ENCODE results near the gene CCDC91. TPM values are rescaled to one million over a fixed set of nuclear protein-coding genes. Genes with fewer than 3 reads are reported as not detected.

Gene CCDC91
- total and polyA plus RNA-seq, 5 experiments from 2014 or later = 57.7 to 84.6 (median 73.5) TPM

GRCh38 chr12:28390761-28391385 lies 200.6 kb downstream of the CCDC91 start:
- H3K36me3 Mint-ChIP-seq = peaks cover 36 to 80% (median 78%) of the 10 kb centered on the region in 3 donors
- peak overlapping the region in 4 of 10 donors; percentile 1 to 82 (median 50) for H3K27ac Mint-ChIP-seq
- peaks cover 0 to 2% (median 0%) of the 10 kb centered on the region in 4 donors for H3K4me1 Mint-ChIP-seq
- no peak overlapping the region for H3K4me3 Mint-ChIP-seq
- POLR2A ChIA-PET = no interaction called here
- no peak for DNase-seq
- H3K27me3 Mint-ChIP-seq = no peaks in the 10 kb centered on the region
- ATAC-seq = no peak
- H3K9me3 Mint-ChIP-seq = peaks cover 0 to 6% (median 1%) of the 10 kb centered on the region in 9 donors

- no peak for ATAC-seq
- POLR2A ChIA-PET = no interaction called here
- Mint-ChIP-seq H3K4me1 (peaks cover 0 to 2% (median under 1%) of the 10 kb centered on the region in 4 donors), H3K27ac (no peak overlapping the region), H3K9me3 (peaks cover 0 to 5% (median 0%) of the 10 kb centered on the region in 9 donors), H3K36me3 (peaks cover 39 to 55% (median 55%) of the 10 kb centered on the region in 3 donors), H3K4me3 (no peak overlapping the region), H3K27me3 (no peaks in the 10 kb centered on the region)
- no peak for DNase-seq
Measured at GRCh38 chr12:28409892-28410291, 219.6 kb downstream of the CCDC91 start.

DNA sequence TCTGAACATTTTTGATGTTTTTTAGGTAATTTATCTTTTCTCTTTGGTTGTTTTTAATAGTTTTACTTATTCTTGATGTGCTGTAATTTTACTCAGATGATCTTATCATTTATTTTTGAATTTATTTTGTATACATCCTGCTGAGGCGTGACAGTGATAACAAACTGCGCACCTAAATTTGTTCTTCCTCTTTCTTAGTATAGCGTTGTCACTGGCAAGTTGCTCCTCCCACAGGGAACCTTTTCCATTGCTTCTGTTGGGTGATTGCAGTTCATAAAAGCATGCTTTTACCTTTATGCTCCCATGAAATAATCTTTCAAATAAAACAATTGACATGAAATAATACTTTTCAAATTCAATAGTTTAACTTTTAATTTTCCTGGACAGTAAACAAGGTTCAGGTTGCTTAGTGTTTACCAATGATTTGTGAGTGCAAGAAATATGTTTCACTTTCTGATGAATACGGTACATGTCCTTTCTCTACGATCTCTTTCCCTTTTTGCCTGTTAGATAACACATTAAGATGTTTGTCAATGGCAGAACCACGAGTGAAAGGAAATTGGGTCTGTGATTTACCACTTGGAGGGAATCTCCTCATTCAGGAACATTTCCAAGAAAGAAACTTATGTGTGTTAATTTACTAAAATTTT lies 223.3 kb downstream of the CCDC91 start:
- Mint-ChIP-seq H3K9me3 (no peaks in the 10 kb centered on the region), H3K27ac (no peak overlapping the region), H3K36me3 (peaks cover 24 to 45% (median 38%) of the 10 kb centered on the region in 3 donors), H3K27me3 (no peaks in the 10 kb centered on the region), H3K4me3 (no peak overlapping the region), H3K4me1 (peaks cover 0 to 7% (median under 1%) of the 10 kb centered on the region in 4 donors)
- ATAC-seq (no peak), DNase-seq (no peak)
- POLR2A ChIA-PET = no interaction called here

GRCh38 chr12:28415755-28416154 lies 225.5 kb downstream of the CCDC91 start:
- Mint-ChIP-seq H3K9me3 (peaks cover 0 to 3% (median 0%) of the 10 kb centered on the region in 9 donors), H3K36me3 (peaks cover 30 to 54% (median 52%) of the 10 kb centered on the region in 3 donors), H3K27me3 (no peaks in the 10 kb centered on the region), H3K27ac (no peak overlapping the region), H3K4me1 (peaks cover 0 to 7% (median 0%) of the 10 kb centered on the region in 4 donors), H3K4me3 (no peak overlapping the region)
- ATAC-seq (no peak), DNase-seq (no peak)
- POLR2A ChIA-PET = no interaction called here

DNA sequence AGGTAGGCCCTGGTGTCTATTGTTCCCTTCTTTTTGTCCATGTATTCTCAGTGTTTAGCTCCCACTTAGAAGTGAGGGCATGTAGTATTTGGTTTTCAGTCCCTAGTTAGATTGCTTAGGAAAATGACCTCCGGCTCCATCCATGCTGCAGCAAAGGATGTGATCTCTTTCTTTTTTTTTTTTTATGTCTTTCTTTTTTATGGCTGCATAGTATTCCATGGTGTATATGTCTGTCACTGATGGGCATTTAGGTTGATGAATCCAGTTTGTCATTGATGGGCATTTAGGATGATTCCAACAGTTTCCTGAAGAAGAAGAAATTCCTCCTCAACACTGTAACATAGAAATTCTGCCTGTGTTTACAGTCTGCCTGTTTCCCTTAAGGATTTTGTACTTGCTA lies 231.1 kb downstream of the CCDC91 start:
- POLR2A ChIA-PET = no interaction called here
- peaks cover 16 to 46% (median 43%) of the 10 kb centered on the region in 3 donors for H3K36me3 Mint-ChIP-seq
- H3K27me3 Mint-ChIP-seq = no peaks in the 10 kb centered on the region
- H3K9me3 Mint-ChIP-seq = peaks cover 0 to 9% (median 5%) of the 10 kb centered on the region in 9 donors
- no peak overlapping the region for H3K27ac Mint-ChIP-seq
- ATAC-seq (no peak), DNase-seq (no peak)
- H3K4me3 Mint-ChIP-seq = no peak overlapping the region
- H3K4me1 Mint-ChIP-seq = peaks cover 0 to 14% (median 3%) of the 10 kb centered on the region in 4 donors

- Mint-ChIP-seq H3K27me3 (no peaks in the 10 kb centered on the region), H3K36me3 (peaks cover 22 to 34% (median 32%) of the 10 kb centered on the region in 3 donors), H3K4me3 (no peak overlapping the region), H3K27ac (no peak overlapping the region), H3K9me3 (peaks cover 0 to 9% (median 5%) of the 10 kb centered on the region in 9 donors), H3K4me1 (peaks cover 0 to 14% (median 3%) of the 10 kb centered on the region in 4 donors)
- POLR2A ChIA-PET = no interaction called here
- DNase-seq (no peak), ATAC-seq (no peak)
Measured at GRCh38 chr12:28424965-28425364, 234.7 kb downstream of the CCDC91 start.

- DNase-seq (no peak), ATAC-seq (no peak)
- H3K36me3 Mint-ChIP-seq = peaks cover 18 to 32% (median 28%) of the 10 kb centered on the region in 3 donors
- peak overlapping the region in 1 of 10 donors; percentile 7 for H3K4me3 Mint-ChIP-seq
- POLR2A ChIA-PET = no interaction called here
- H3K4me1 Mint-ChIP-seq = peaks cover 0 to 14% (median 3%) of the 10 kb centered on the region in 4 donors
- H3K27me3 Mint-ChIP-seq = no peaks in the 10 kb centered on the region
- H3K27ac Mint-ChIP-seq = no peak overlapping the region
- peaks cover 0 to 9% (median 5%) of the 10 kb centered on the region in 9 donors for H3K9me3 Mint-ChIP-seq
Measured at GRCh38 chr12:28425526-28425925, 235.3 kb downstream of the CCDC91 start.

DNA sequence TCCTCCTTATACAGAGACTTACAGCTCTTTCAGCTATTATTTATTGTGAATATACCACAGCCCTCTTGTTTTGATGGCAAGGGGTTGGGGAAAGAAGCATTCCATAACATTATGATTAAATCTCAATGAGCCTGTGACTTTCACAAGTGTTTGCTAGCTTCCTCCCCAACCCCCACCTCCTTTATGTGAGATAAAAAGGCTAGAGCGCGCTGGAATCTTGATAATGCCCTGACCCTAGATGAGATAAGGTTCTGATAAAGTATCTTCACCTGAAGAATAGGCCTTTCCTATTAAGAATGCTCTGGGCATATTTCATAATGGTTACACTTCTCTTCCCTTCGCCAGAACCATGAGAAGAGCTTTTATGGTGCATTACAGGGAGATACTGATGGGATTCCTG lies 236.8 kb downstream of the CCDC91 start:
- POLR2A ChIA-PET = no interaction called here
- Mint-ChIP-seq H3K9me3 (peaks cover 0 to 1% (median 0%) of the 10 kb centered on the region in 9 donors), H3K27me3 (no peaks in the 10 kb centered on the region), H3K27ac (no peak overlapping the region), H3K36me3 (peaks cover 6 to 27% (median 17%) of the 10 kb centered on the region in 3 donors), H3K4me1 (peaks cover 0 to 14% (median 4%) of the 10 kb centered on the region in 4 donors), H3K4me3 (no peak overlapping the region)
- no peak for ATAC-seq
- DNase-seq = no peak

DNA sequence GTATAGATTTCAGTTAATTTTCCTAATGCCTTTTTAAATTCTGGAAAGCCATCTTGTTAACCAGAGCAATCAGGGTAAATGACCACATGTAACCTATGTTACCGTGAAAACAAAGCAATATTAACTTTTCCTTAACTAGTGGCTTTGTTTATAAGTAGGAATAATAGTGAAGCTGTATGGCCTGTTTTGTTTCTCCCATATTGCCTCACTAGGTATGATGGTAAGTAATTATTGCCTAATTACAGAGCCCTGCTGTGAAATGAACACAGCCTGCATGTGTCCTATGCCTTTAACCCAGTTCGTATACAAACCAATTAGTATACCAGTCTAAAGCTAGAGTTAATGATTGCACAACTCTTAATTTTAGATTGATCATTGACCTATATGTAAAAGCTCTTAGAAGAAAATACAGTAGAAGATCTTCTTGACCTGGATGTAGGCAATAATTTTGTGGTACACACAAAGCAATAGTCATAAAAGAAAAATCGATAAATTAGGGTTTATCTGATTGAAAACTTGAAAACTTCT lies 249.9 kb downstream of the CCDC91 start:
- POLR2A ChIA-PET = interaction anchor here (0.7 kb wide), 1 partner anchor 279 kb away, joined by 3 read pairs; no protein-coding TSS in a partner anchor
- Mint-ChIP-seq H3K27me3 (no peaks in the 10 kb centered on the region), H3K36me3 (peaks cover 0 to 19% (median 18%) of the 10 kb centered on the region in 3 donors), H3K9me3 (no peaks in the 10 kb centered on the region), H3K27ac (no peak overlapping the region), H3K4me3 (no peak overlapping the region), H3K4me1 (peaks cover 0 to 9% (median 3%) of the 10 kb centered on the region in 4 donors)
- DNase-seq (no peak), ATAC-seq (no peak)

GRCh38 chr12:28442101-28442500 lies 251.8 kb downstream of the CCDC91 start:
- H3K36me3 Mint-ChIP-seq = peaks cover 0 to 14% (median 14%) of the 10 kb centered on the region in 3 donors
- DNase-seq = no peak
- no peaks in the 10 kb centered on the region for H3K27me3 Mint-ChIP-seq
- POLR2A ChIA-PET = no interaction called here
- no peaks in the 10 kb centered on the region for H3K4me1 Mint-ChIP-seq
- H3K27ac Mint-ChIP-seq = no peak overlapping the region
- no peak for ATAC-seq
- H3K4me3 Mint-ChIP-seq = no peak overlapping the region
- H3K9me3 Mint-ChIP-seq = no peaks in the 10 kb centered on the region

- DNase-seq = no peak
- ATAC-seq = no peak
- no peaks in the 10 kb centered on the region for H3K4me1 Mint-ChIP-seq
- no peak overlapping the region for H3K4me3 Mint-ChIP-seq
- no peak overlapping the region for H3K27ac Mint-ChIP-seq
- POLR2A ChIA-PET = no interaction called here
- H3K36me3 Mint-ChIP-seq = peaks cover 0 to 14% (median 13%) of the 10 kb centered on the region in 3 donors
- H3K27me3 Mint-ChIP-seq = no peaks in the 10 kb centered on the region
- H3K9me3 Mint-ChIP-seq = no peaks in the 10 kb centered on the region
Measured at GRCh38 chr12:28443337-28443736, 253.1 kb downstream of the CCDC91 start.

- no peaks in the 10 kb centered on the region for H3K9me3 Mint-ChIP-seq
- H3K27ac Mint-ChIP-seq = no peak overlapping the region
- ATAC-seq = no peak
- H3K27me3 Mint-ChIP-seq = no peaks in the 10 kb centered on the region
- no peak for DNase-seq
- H3K4me1 Mint-ChIP-seq = no peaks in the 10 kb centered on the region
- peaks cover 3 to 13% (median 12%) of the 10 kb centered on the region in 3 donors for H3K36me3 Mint-ChIP-seq
- H3K4me3 Mint-ChIP-seq = no peak overlapping the region
- POLR2A ChIA-PET = no interaction called here
Measured at GRCh38 chr12:28446031-28446430, 255.8 kb downstream of the CCDC91 start.

GRCh38 chr12:28453686-28454085 lies 263.4 kb downstream of the CCDC91 start:
- no peak for DNase-seq

More at GRCh38 chr12:28453686-28454085, 263.4 kb downstream of the CCDC91 start:
- H3K27ac Mint-ChIP-seq = no peak overlapping the region
- POLR2A ChIA-PET = no interaction called here
- ATAC-seq = no peak
- H3K9me3 Mint-ChIP-seq = no peaks in the 10 kb centered on the region
- peaks cover 21 to 60% (median 39%) of the 10 kb centered on the region in 3 donors for H3K36me3 Mint-ChIP-seq
- H3K27me3 Mint-ChIP-seq = no peaks in the 10 kb centered on the region
- H3K4me1 Mint-ChIP-seq = peaks cover 0 to 4% (median 1%) of the 10 kb centered on the region in 4 donors
- H3K4me3 Mint-ChIP-seq = no peak overlapping the region
